ENCODE results near the gene UBXN1.

UBXN1 gene

GRCh38 chr11:62678770-62679696 lies at the start of gene UBXN1:
Gene UBXN1, minus strand, starts transcription at chr11:62679073. Its CDS starts 150 bp downstream, at chr11:62678923.
- peak; percentile 94 for DNase-seq

GRCh38 chr11:62728171-62728988 lies 49.5 kb upstream of the UBXN1 start, which contains the start of gene TTC9C:
Gene TTC9C, plus strand, starts transcription at chr11:62728486. Its CDS starts 363 bp downstream, at chr11:62728849.
- peak; percentile 94 for DNase-seq

DNA sequence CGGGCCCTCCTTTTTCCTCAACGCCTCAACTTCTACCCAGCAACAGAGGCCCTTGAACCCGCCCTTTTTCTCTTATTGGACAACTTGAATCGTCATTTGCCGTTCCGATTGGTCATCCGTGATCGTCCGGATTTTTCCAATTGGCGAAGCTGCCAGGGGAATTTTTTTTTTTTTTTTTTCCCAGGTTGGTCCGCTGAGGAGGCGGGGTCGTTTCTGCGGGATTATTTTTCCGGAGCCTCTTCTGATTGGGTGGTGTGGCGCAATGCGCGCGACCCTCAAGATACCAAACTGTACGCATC lies 48.9 kb upstream of the UBXN1 start:
- DNase-seq: peak; percentile 92

GRCh38 chr11:62727165-62727871 lies 48.4 kb upstream of the UBXN1 start, which contains the start of gene HNRNPUL2:
Gene HNRNPUL2, minus strand, starts transcription at chr11:62727457. Its CDS starts 301 bp downstream, at chr11:62727156.
- DNase-seq: peak; percentile 100

DNA sequence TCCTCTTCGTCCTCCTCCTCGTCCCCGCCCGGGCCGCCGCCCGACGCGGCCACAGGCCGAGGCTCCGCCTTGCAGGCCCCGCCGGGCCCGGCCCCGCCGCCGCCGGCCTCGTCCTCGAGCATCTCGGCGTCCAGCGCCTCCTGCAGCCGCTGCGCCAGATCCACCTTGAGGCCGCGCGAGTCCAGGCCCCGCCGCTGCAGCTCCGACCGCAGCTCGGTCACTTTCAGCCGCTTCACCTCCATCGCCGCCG lies 48.0 kb upstream of the UBXN1 start:
- no peak for DNase-seq

DNA sequence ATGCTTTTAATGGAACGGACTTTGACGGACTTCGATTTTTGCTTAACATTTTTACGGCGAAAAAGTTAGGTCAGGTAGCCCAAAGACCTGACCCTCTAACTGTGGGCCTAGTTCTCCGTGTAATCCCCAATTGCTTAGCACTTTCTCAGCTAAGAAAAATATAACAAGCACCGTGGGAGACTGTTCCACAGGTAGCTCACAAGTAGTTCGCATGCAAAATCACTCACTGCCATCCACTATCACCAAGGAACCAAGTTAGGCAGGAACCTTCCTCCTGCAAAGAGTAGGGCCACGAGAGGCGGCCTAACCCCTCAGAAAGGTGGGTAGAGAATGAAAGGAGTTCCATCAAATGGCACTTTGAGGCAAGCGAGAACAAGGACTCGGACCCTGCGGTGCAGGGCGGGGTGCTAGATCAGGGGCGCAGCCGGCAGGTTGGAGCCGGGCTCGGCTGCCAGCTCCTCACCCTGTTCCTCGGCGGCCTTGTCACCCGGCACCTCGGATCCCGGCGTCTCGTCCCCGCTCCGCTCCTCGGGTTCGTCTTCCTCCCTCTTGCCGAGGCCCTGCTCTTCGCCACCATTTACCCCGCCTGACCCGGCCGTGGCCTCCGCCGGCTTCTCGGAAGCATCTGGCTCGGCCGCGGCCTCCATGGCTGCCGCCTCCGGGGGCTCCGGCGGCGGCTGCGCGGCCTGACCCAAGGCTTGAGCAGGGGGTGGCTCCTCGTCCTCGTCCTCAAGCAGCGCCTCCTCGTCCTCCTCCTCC lies 47.5 kb upstream of the UBXN1 start:
- no peak for DNase-seq

GRCh38 chr11:62725646-62726045 lies 46.8 kb upstream of the UBXN1 start:
- peak; percentile 43 for DNase-seq

DNA sequence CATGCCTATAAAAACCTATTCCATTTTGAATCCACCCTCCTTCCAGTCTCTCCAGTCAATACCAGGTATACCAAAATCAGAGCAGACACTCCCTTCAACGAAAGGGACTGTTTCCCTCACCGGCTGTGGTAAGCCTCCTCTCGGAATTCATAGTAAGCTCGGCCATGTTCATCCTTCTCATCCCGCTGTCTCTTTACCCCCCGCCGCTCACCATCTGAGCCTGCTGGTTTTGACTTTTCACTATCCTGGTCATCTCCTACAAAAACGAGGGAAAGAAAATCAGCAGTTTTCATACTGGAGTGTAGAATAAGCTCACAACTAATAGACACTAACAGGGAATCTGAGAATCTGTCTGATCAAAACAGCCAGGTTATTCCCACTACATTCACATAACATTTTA lies 45.3 kb upstream of the UBXN1 start:
- peak; percentile 27 for DNase-seq

DNA sequence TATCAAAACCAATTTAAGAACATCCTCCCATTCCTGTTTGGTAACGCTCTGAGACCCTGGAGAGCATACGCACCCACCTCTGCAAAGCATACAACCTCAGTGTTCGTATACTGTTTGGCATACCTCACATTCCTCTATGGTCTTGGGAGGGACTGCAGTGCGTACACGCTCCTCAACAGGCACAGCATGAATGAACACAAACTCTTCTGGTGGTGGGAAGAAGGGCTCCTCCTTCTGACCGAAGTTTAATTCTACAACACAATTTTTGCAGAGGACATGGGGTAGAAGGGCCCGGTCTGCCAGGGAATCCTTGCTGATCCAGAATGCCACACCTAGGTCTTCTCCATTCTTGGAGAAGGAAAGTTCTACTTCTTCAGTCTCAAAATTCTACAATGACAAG lies 43.1 kb upstream of the UBXN1 start:
- no peak for DNase-seq

- DNase-seq: no peak
These were observed 40.6 kb upstream of the UBXN1 start for GRCh38 chr11:62719302-62719978.

GRCh38 chr11:62716816-62717215 lies 37.9 kb upstream of the UBXN1 start:
- peak; percentile 54 for DNase-seq

DNA sequence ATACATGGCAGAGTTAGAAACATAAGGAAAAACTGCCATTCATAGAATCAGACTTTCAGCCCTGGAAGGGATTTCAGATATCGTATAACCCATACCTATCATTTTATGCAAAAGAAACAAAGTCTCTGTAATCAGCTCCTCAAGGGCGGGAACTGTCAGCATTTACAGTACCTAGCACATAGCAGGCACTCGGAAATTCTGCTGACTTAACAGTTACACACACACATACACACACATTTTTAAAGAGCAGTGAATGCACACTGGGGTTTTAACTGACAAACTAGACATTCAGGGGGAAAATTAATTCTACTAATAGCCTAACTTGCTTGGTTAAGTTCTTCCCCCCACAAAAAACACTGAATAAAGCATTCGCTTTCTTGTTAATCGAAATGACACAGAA lies 37.3 kb upstream of the UBXN1 start:
- no peak for DNase-seq

GRCh38 chr11:62715150-62716130 lies 36.6 kb upstream of the UBXN1 start:
- DNase-seq: peak; percentile 30

DNA sequence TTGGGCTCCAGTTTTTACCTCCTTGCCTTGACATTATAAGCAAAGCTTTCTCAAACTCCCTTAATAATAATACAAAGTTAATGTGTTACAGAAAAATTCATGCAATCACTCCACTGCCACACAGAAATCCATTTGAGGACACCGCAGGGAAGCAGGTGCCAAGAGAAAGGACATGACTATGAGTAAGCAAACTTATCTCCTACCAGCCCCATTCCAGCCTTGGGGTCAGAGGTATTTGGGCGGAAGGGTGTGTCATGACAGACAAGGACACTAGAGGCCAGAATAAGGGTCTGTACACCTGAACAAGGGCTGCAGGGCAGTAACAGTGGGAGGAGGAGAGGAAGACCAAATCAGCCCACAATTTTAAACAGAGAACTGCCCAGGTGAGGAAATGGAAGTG lies 34.5 kb upstream of the UBXN1 start:
- DNase-seq: no peak

- DNase-seq: no peak
These were observed 34.0 kb upstream of the UBXN1 start for GRCh38 chr11:62712861-62713260.

- DNase-seq: no peak
These were observed 33.5 kb upstream of the UBXN1 start for GRCh38 chr11:62712276-62712812.

- no peak for DNase-seq
These were observed 31.1 kb upstream of the UBXN1 start for GRCh38 chr11:62710001-62710345.

GRCh38 chr11:62709247-62710000 lies 30.6 kb upstream of the UBXN1 start:
- peak; percentile 98 for DNase-seq

DNA sequence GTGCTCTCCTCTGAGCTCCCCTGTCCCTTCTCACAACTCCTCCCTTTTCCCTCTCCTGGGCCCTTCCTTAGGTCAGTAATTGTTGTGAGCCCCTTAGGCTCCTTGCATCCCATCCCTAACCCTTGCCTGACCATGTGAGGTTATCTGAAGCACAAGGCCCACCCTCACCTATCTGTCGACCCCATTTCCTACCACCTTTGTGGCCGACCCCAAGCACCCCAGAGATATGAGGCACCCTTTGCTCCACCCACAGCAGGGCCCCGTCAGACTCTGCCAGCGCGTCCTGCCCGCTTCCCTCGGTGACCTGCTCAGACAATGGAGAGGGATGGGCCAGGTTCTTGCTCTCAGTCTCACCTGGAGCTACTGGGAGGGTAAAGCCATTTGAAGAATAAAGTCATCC lies 29.9 kb upstream of the UBXN1 start:
- DNase-seq: peak; percentile 80

GRCh38 chr11:62708392-62708791 lies 29.5 kb upstream of the UBXN1 start:
- DNase-seq: no peak
